HepG2 (cell line): ENCODE results near the gene KIF1C. TPM values are rescaled to one million over a fixed set of nuclear protein-coding genes. Genes with fewer than 3 reads are reported as not detected.

Source experiments
- ATAC-seq: fragments of 200-7000 bp; cut with Tn5 transposase; 3 replicates; pipeline ENCODE4 v1.9.1; 2020; ENCODE audit warnings: mild to moderate bottlenecking, moderate library complexity
- BruUV-seq: library from RNA; stranded (reverse); fragments of 400-500 nt; replicated peaks from 2 replicates; lab custom pipeline; 2021; lab: Mats Ljungman, UMichigan
- CTCF ChIA-PET: fragments of 300-600 bp; formaldehyde crosslinking; extraction: SDS; loops from one replicate; lab custom pipeline; 2021; ENCODE audit warnings: low total read pairs, inconsistent platforms, low intra/inter-chr PET ratio; lab: Yijun Ruan, JAX
- POLR2A ChIA-PET: fragments of 350-600 bp; sonication (Branson Sonifier 250); formaldehyde crosslinking; loops from one replicate; lab custom pipeline; 2020; ENCODE audit warnings: antibody characterized with exemption, inconsistent platforms; lab: Yijun Ruan, JAX
- DNase-seq: peaks from one replicate; pipeline ENCODE4 v3.0.0-alpha.2; 2015; ENCODE audit warnings: low spot score
- FAIRE-seq: peaks from 3 replicates; lab custom pipeline; 2011; peaks lifted over from hg19 to GRCh38; lab: Jason Lieb, UNC
- H2AFZ ChIP-seq: one replicate; pipeline ENCODE4 v1.6.1; 2011; ENCODE audit warnings: low read length, inconsistent platforms
- H3K27ac ChIP-seq: fragments of 300-600 bp; 3 replicates; pipeline ENCODE4 v1.8.0; 2011; ENCODE audit warnings: mixed run types, mild to moderate bottlenecking, mixed read lengths, low read length, inconsistent platforms; ENCODE audit not compliant: insufficient read depth; ENCODE audit errors: extremely low read length
- H3K27me3 ChIP-seq, 2 experiments: fragments of 200-600 bp in 1 of 2; 2 replicates in 1 of 2; 3 replicates in 1 of 2; pipeline versions ENCODE4 v1.6.0 to v1.8.0; 2011; ENCODE audit warnings: low read length in 2 of 2, mild to moderate bottlenecking in 2 of 2, moderate library complexity in 2 of 2, inconsistent platforms in 1 of 2; ENCODE audit not compliant: insufficient read depth in 2 of 2, control insufficient read depth in 1 of 2
- H3K36me3 ChIP-seq, 2 experiments: fragments of 200-600 bp in 1 of 2; replicated peaks in 1 of 2; 2 replicates in 1 of 2; 3 replicates in 1 of 2; pipeline versions ENCODE4 v1.5.1 to v1.8.0; 2011; ENCODE audit warnings: low read length in 2 of 2, inconsistent platforms in 1 of 2; ENCODE audit not compliant: insufficient read depth in 2 of 2, control insufficient read depth in 1 of 2
- H3K4me1 ChIP-seq: 2 replicates; pipeline ENCODE4 v1.5.1; 2012; ENCODE audit warnings: low read length, inconsistent platforms; ENCODE audit not compliant: insufficient read depth
- H3K4me2 ChIP-seq: 2 replicates; pipeline ENCODE4 v1.6.0; 2011; ENCODE audit warnings: low read depth, low read length, inconsistent platforms
- H3K4me3 ChIP-seq, 3 experiments: fragments of 200-600 bp in 1 of 3; sonication (generic), shearing (Covaris generic) in 1 of 3; replicated peaks in 1 of 3; 2 replicates each; pipeline ENCODE4 v1.5.1; 2011 to 2016; ENCODE audit warnings: low read length in 3 of 3, inconsistent platforms in 2 of 3, low read depth in 2 of 3, mild to moderate bottlenecking in 2 of 3, control low read depth in 1 of 3, mixed read lengths in 1 of 3; ENCODE audit not compliant: insufficient read depth in 1 of 3
- H3K79me2 ChIP-seq: one replicate; pipeline ENCODE4 v1.6.1; 2011; ENCODE audit warnings: low read length, inconsistent platforms; ENCODE audit not compliant: insufficient read depth
- H3K9ac ChIP-seq: 2 replicates; pipeline ENCODE4 v1.6.0; 2011; ENCODE audit warnings: mild to moderate bottlenecking, low read depth, low read length, inconsistent platforms; ENCODE audit not compliant: insufficient read depth
- H3K9me3 ChIP-seq: 2 replicates; pipeline ENCODE4 v1.5.1; 2012; ENCODE audit warnings: mild to moderate bottlenecking, low read length
- H4K20me1 ChIP-seq: 2 replicates; pipeline ENCODE4 v1.6.0; 2011; ENCODE audit warnings: inconsistent platforms, mild to moderate bottlenecking, low read length, moderate library complexity; ENCODE audit not compliant: insufficient read depth
- CREB1 ChIP-seq, 2 experiments: fragments of 450-650 bp in 1 of 2; IDR thresholded peaks; 2 replicates each; pipeline ENCODE4 v1.6.1; 2016 to 2017; ENCODE audit warnings: control low read depth in 1 of 2, mild to moderate bottlenecking in 1 of 2, missing compliant biosample characterization in 1 of 2, missing genetic modification characterization in 1 of 2
- DNMT3B ChIP-seq: conservative IDR thresholded peaks from 2 replicates; pipeline ENCODE4 v1.6.1; 2016; ENCODE audit warnings: missing biosample characterization, control low read depth
- EEA1 ChIP-seq: sonication (generic); formaldehyde crosslinking; IDR thresholded peaks from 2 replicates; pipeline ENCODE4 v1.5.1; 2020; ENCODE audit warnings: mild to moderate bottlenecking, missing genetic modification reagents, borderline replicate concordance
- GZF1 ChIP-seq: sonication (generic); formaldehyde crosslinking; IDR thresholded peaks from 2 replicates; pipeline ENCODE4 v1.5.1; 2020; ENCODE audit warnings: mild to moderate bottlenecking, missing genetic modification reagents
- HDAC2 ChIP-seq: sonication (generic); formaldehyde crosslinking; IDR thresholded peaks from 2 replicates; pipeline ENCODE4 v1.4.0; 2020; ENCODE audit warnings: missing genetic modification reagents
- KLF15 ChIP-seq: sonication (generic); formaldehyde crosslinking; IDR thresholded peaks from 2 replicates; pipeline ENCODE4 v1.8.1; 2023; ENCODE audit warnings: borderline replicate concordance, mild to moderate bottlenecking, inconsistent platforms, missing genetic modification reagents, mixed read lengths
- MXD1 ChIP-seq: sonication (generic); formaldehyde crosslinking; IDR thresholded peaks from 2 replicates; pipeline ENCODE4 v1.4.0; 2020; ENCODE audit warnings: mild to moderate bottlenecking, missing genetic modification reagents
- ZBTB49 ChIP-seq: sonication (generic); formaldehyde crosslinking; IDR thresholded peaks from 2 replicates; pipeline ENCODE4 v1.4.0; 2020; ENCODE audit warnings: missing genetic modification reagents, borderline replicate concordance
- ZFP62 ChIP-seq: sonication (generic); formaldehyde crosslinking; IDR thresholded peaks from 2 replicates; pipeline ENCODE4 v1.4.0; 2020; ENCODE audit warnings: missing genetic modification reagents
- ZIK1 ChIP-seq: sonication (generic); formaldehyde crosslinking; IDR thresholded peaks from 2 replicates; pipeline ENCODE4 v1.5.0; 2020; ENCODE audit warnings: mild to moderate bottlenecking, low read depth, missing genetic modification reagents, borderline replicate concordance
- ZNF160 ChIP-seq: sonication (generic); formaldehyde crosslinking; IDR thresholded peaks from 2 replicates; pipeline ENCODE4 v1.8.0; 2022; ENCODE audit warnings: mild to moderate bottlenecking, inconsistent platforms, missing genetic modification reagents
- ZNF414 ChIP-seq: sonication (generic); formaldehyde crosslinking; IDR thresholded peaks from 2 replicates; pipeline ENCODE4 v1.5.0; 2020; ENCODE audit warnings: missing genetic modification reagents
- ZNF639 ChIP-seq: conservative IDR thresholded peaks from 2 replicates; pipeline ENCODE4 v1.6.1; 2018; ENCODE audit warnings: missing genetic modification reagents
- ZSCAN31 ChIP-seq: sonication (generic); formaldehyde crosslinking; IDR thresholded peaks from 2 replicates; pipeline ENCODE4 v1.5.0; 2020; ENCODE audit warnings: low read depth, mild to moderate bottlenecking, missing genetic modification reagents
- ZUFSP ChIP-seq: sonication (generic); formaldehyde crosslinking; IDR thresholded peaks from 2 replicates; pipeline ENCODE4 v1.9.0; 2021; ENCODE audit warnings: missing genetic modification reagents, mild to moderate bottlenecking, borderline replicate concordance
- WGBS: methylation state at CpG from one replicate; pipeline ENCODE4 v1.1.6; 2017; ENCODE audit warnings: low lambda C conversion rate; 5-methylcytosine and 5-hydroxymethylcytosine counted together
- in situ Hi-C: cut with HindIII; loops from 2 replicates; pipeline ENCODE4 v1.10.0; 2017; ENCODE audit warnings: low pct_unique_long_range_greater_than_20kb; ENCODE audit not compliant: extremely low pct_ligation_motif_present
- intact Hi-C: fragments of 100-400 bp; cut with micrococcal nuclease; formaldehyde crosslinking; loops from one replicate; pipeline ENCODE4 v1.10.0; 2022; ENCODE audit not compliant: unreplicated experiment
- polyA plus RNA-seq, 8 experiments: library from polyadenylated mRNA; depleted of rRNA in 3 of 8; stranded (reverse) in 7 of 8; unstranded in 1 of 8; fragments of >200 nt; fragmentation: Illumina TruSeq in 4 of 8; extraction: Trizol in 4 of 8; gene quantifications; 2 replicates each; pipeline versions ENCODE4 v1.2.1 to v1.2.3, GENCODE V29; 2011 to 2016; ENCODE audit warnings: low read depth in 4 of 8, missing spikeins in 1 of 8, mixed read lengths in 1 of 8; ENCODE audit not compliant: insufficient read depth in 1 of 8
- total RNA-seq, 5 experiments: library from RNA; depleted of rRNA; stranded (reverse); fragments of >200 nt; fragmentation: Illumina TruSeq; extraction: Trizol; gene quantifications; 2 replicates each; pipeline ENCODE4 v1.2.3, GENCODE V29; 2016; ENCODE audit warnings: low read depth in 1 of 5

Gene KIF1C
- total and polyA plus RNA-seq, 2 of the 13 experiments (the other 11 are each of a cell fraction or from before 2014, with no cell fraction given): 70.0 to 104 TPM

- TF ChIP-seq ZBTB49 (CRISPR knock-in tag) (no peak), ZIK1 (no peak), EEA1 (CRISPR knock-in tag) (no peak), KLF15 (CRISPR knock-in tag) (no peak), ZUFSP (CRISPR knock-in tag) (no peak), DNMT3B (no peak)
These were observed 21.8 kb downstream of the KIF1C start (continued) for GRCh38 chr17:5019475-5019956.

- POLR2A ChIA-PET: no interaction called here
- TF ChIP-seq ZNF160 (CRISPR knock-in tag): no peak
- no peak for TF ChIP-seq MXD1 (CRISPR knock-in tag)
- TF ChIP-seq HDAC2 (CRISPR knock-in tag): no peak
- no peak for TF ChIP-seq GZF1 (CRISPR knock-in tag)
- TF ChIP-seq ZFP62: no peak
- TF ChIP-seq CREB1 (IDR thresholded peaks at IDR 0.05): no peak
- no peak for TF ChIP-seq CREB1 (CRISPR knock-in tag; IDR thresholded peaks at IDR 0.05)
- TF ChIP-seq ZNF414 (CRISPR knock-in tag): no peak
- TF ChIP-seq ZSCAN31 (CRISPR knock-in tag): no peak
- no peak for TF ChIP-seq ZNF639 (CRISPR knock-in tag)
These were observed 22.8 kb downstream of the KIF1C start for GRCh38 chr17:5020502-5021023.

More at GRCh38 chr17:5020502-5021023, 22.8 kb downstream of the KIF1C start:
- H3K4me1 ChIP-seq: no peaks in the 10 kb centered on the region
- H3K9me3 ChIP-seq: no peaks in the 10 kb centered on the region
- no peaks in the 10 kb centered on the region for H3K79me2 ChIP-seq
- DNase-seq (no peak), FAIRE-seq (no peak), ATAC-seq (no peak)
- CTCF ChIA-PET: no interaction called here
- H3K27me3 ChIP-seq: no peaks in the 10 kb centered on the region
- H3K4me3 ChIP-seq: no peak overlapping the region
- H3K9ac ChIP-seq: no peak overlapping the region
- no peaks in the 10 kb centered on the region for H4K20me1 ChIP-seq
- H3K4me2 ChIP-seq: no peak overlapping the region
- no peak overlapping the region for H3K27ac ChIP-seq
- H3K36me3 ChIP-seq: peaks cover 28 to 63% of the 10 kb centered on the region in 2 experiments
- intact Hi-C loops (no loop called here), in situ Hi-C loops (no loop called here)
- H2AFZ ChIP-seq: no peak overlapping the region
- BruUV-seq: no TSS peak
- WGBS: 97% methylated on average over 20 of the region's 20 CpGs
